Measurements from ENCODE around the gene CHST15.

CHST15 gene

GRCh38 chr10:124092860-124093773 lies at the start of gene CHST15:
CHST15 (minus strand) TSS chr10:124093598; CDS start chr10:124046212, 47,386 bp downstream.
- DNase-seq: no peak

- no peak for DNase-seq
These were observed 49.6 kb upstream of the CHST15 start for GRCh38 chr10:124142960-124143359.

GRCh38 chr10:124142006-124142739 lies 48.8 kb upstream of the CHST15 start:
- no peak for DNase-seq

GRCh38 chr10:124138883-124139348 lies 45.5 kb upstream of the CHST15 start:
- no peak for DNase-seq

GRCh38 chr10:124138195-124138882 lies 44.9 kb upstream of the CHST15 start:
- DNase-seq: no peak

- no peak for DNase-seq
These were observed 41.0 kb upstream of the CHST15 start for GRCh38 chr10:124134251-124134893.

GRCh38 chr10:124132876-124133275 lies 39.5 kb upstream of the CHST15 start:
- DNase-seq: no peak

- no peak for DNase-seq
These were observed 38.9 kb upstream of the CHST15 start for GRCh38 chr10:124132306-124132705.

- no peak for DNase-seq
These were observed 37.8 kb upstream of the CHST15 start for GRCh38 chr10:124131172-124131571.

- no peak for DNase-seq
These were observed 37.0 kb upstream of the CHST15 start for GRCh38 chr10:124130198-124130900.

GRCh38 chr10:124129471-124129870 lies 36.1 kb upstream of the CHST15 start:
- DNase-seq: no peak

- no peak for DNase-seq
These were observed 35.4 kb upstream of the CHST15 start for GRCh38 chr10:124128811-124129145.

GRCh38 chr10:124127965-124128810 lies 34.8 kb upstream of the CHST15 start:
- DNase-seq: no peak

GRCh38 chr10:124127563-124127962 lies 34.2 kb upstream of the CHST15 start:
- no peak for DNase-seq

- DNase-seq: no peak
These were observed 33.6 kb upstream of the CHST15 start for GRCh38 chr10:124126983-124127385.

GRCh38 chr10:124126145-124126982 lies 33.0 kb upstream of the CHST15 start:
- no peak for DNase-seq

GRCh38 chr10:124125305-124126116 lies 32.1 kb upstream of the CHST15 start:
- peak in 1 of 2 experiments; percentile 52 for DNase-seq

GRCh38 chr10:124124769-124125161 lies 31.4 kb upstream of the CHST15 start:
- no peak for DNase-seq

GRCh38 chr10:124124123-124124768 lies 30.8 kb upstream of the CHST15 start:
- DNase-seq: no peak
